CD14-positive monocyte (primary cell): ENCODE results near the gene NAPG. TPM values are rescaled to one million over a fixed set of nuclear protein-coding genes. Genes with fewer than 3 reads are reported as not detected.
"Not testable (repeated sequence)": the region's sequence is repeated elsewhere in the genome, so short reads cannot be mapped to it uniquely, and the experiment has no call there.

ENCODE experiments used
- DNase-seq, 3 donors: peaks; one replicate each; pipeline ENCODE4 v3.0.0-alpha.2; 2011 to 2022
- H2AFZ ChIP-seq: 2 replicates; pipeline ENCODE4 v1.6.0; 2012; ENCODE audit warnings: mild to moderate bottlenecking, low read depth, low read length, inconsistent platforms; ENCODE audit not compliant: insufficient read depth, poor library complexity, severe bottlenecking
- H3K27ac ChIP-seq, 2 donors: 1 replicate in 1 of 2; 2 replicates in 1 of 2; pipeline ENCODE4 v1.5.1; 2012 to 2013; ENCODE audit warnings: low read length in 2 of 2, control low read depth in 1 of 2, inconsistent platforms in 1 of 2, low read depth in 1 of 2, mild to moderate bottlenecking in 1 of 2
- H3K27me3 ChIP-seq, 2 donors: one replicate each; pipeline versions ENCODE4 v1.6.0 to v1.6.1; 2011 to 2013; ENCODE audit warnings: low read length in 2 of 2; ENCODE audit not compliant: control insufficient read depth in 2 of 2, insufficient read depth in 2 of 2
- H3K36me3 ChIP-seq, 2 donors: replicated peaks in 1 of 2; 1 replicate in 1 of 2; 2 replicates in 1 of 2; pipeline versions ENCODE4 v1.5.1 to v1.6.1; 2012 to 2013; ENCODE audit warnings: low read length in 2 of 2, control low read depth in 1 of 2, inconsistent platforms in 1 of 2, mild to moderate bottlenecking in 1 of 2; ENCODE audit not compliant: insufficient read depth in 2 of 2, control insufficient read depth in 1 of 2
- H3K4me1 ChIP-seq, 2 donors: 1 replicate in 1 of 2; 2 replicates in 1 of 2; pipeline versions ENCODE4 v1.5.1 to v1.6.1; 2012 to 2013; ENCODE audit warnings: low read length in 2 of 2, control low read depth in 1 of 2, inconsistent platforms in 1 of 2, mild to moderate bottlenecking in 1 of 2, moderate library complexity in 1 of 2; ENCODE audit not compliant: insufficient read depth in 2 of 2, control insufficient read depth in 1 of 2
- H3K4me2 ChIP-seq: replicated peaks from 2 replicates; pipeline ENCODE3; 2012; ENCODE audit warnings: low read length, moderate library complexity, mild to moderate bottlenecking; ENCODE audit not compliant: poor library complexity, severe bottlenecking; ENCODE audit errors: extremely low read depth
- H3K4me3 ChIP-seq, 3 experiments: fragments of 200-600 bp in 1 of 3; sonication (generic) in 1 of 3; replicated peaks in 1 of 3; 1 replicate in 2 of 3; 2 replicates in 1 of 3; pipeline ENCODE4 v1.5.1; 2011 to 2013; ENCODE audit warnings: low read length in 3 of 3, mild to moderate bottlenecking in 3 of 3, control low read depth in 2 of 3, low read depth in 2 of 3, inconsistent platforms in 1 of 3, moderate library complexity in 1 of 3
- H3K79me2 ChIP-seq: 2 replicates; pipeline ENCODE4 v1.6.0; 2012; ENCODE audit warnings: mild to moderate bottlenecking, control low read depth, inconsistent platforms, low read length, moderate library complexity; ENCODE audit not compliant: insufficient read depth
- H3K9ac ChIP-seq: 2 replicates; pipeline ENCODE4 v1.6.0; 2017; ENCODE audit warnings: low read length, mild to moderate bottlenecking; ENCODE audit not compliant: insufficient read depth, poor library complexity, severe bottlenecking
- H3K9me3 ChIP-seq, 2 donors: replicated peaks in 1 of 2; 1 replicate in 1 of 2; 2 replicates in 1 of 2; pipeline versions ENCODE4 v1.5.1 to v1.6.1; 2012 to 2013; ENCODE audit warnings: low read length in 2 of 2, control low read depth in 1 of 2; ENCODE audit not compliant: control insufficient read depth in 1 of 2, insufficient read depth in 1 of 2
- H4K20me1 ChIP-seq: 2 replicates; pipeline ENCODE4 v1.6.0; 2012; ENCODE audit warnings: mild to moderate bottlenecking, low read length, control low read depth, moderate library complexity; ENCODE audit not compliant: insufficient read depth
- H3K27ac Mint-ChIP-seq, 7 donors: one replicate each; pipeline ENCODE4 v1.8.0; 2020; ENCODE audit warnings: mild to moderate bottlenecking in 7 of 7, mixed read lengths in 7 of 7, moderate library complexity in 6 of 7, inconsistent platforms in 2 of 7
- H3K27me3 Mint-ChIP-seq, 3 donors: one replicate each; pipeline ENCODE4 v1.8.0; 2021 to 2022; ENCODE audit warnings: low read depth in 3 of 3, mild to moderate bottlenecking in 3 of 3, mixed read lengths in 3 of 3, moderate library complexity in 3 of 3, inconsistent platforms in 1 of 3
- H3K36me3 Mint-ChIP-seq, 2 donors: one replicate each; pipeline ENCODE4 v1.8.0; 2020; ENCODE audit warnings: mixed read lengths in 2 of 2, inconsistent platforms in 1 of 2, mild to moderate bottlenecking in 1 of 2
- H3K4me1 Mint-ChIP-seq: one replicate; pipeline ENCODE4 v1.8.0; 2020; ENCODE audit warnings: mild to moderate bottlenecking, mixed read lengths
- H3K4me3 Mint-ChIP-seq, 2 donors: one replicate each; pipeline ENCODE4 v1.8.0; 2020; ENCODE audit warnings: mild to moderate bottlenecking in 2 of 2, mixed read lengths in 2 of 2, moderate library complexity in 1 of 2
- H3K9me3 Mint-ChIP-seq, 7 donors: one replicate each; pipeline ENCODE4 v1.8.0; 2020 to 2022; ENCODE audit warnings: mixed read lengths in 7 of 7, mild to moderate bottlenecking in 6 of 7, moderate library complexity in 6 of 7, inconsistent platforms in 2 of 7
- CTCF ChIP-seq: fragments of 200-600 bp; IDR thresholded peaks from one replicate; pipeline ENCODE4 v1.8.0; 2022; ENCODE audit warnings: antibody characterized with exemption, mild to moderate bottlenecking
- WGBS: methylation state at CpG from one replicate; pipeline ENCODE4 v1.1.5; 2013; ENCODE audit warnings: missing lambda C conversion rate; ENCODE audit not compliant: insufficient coverage; 5-methylcytosine and 5-hydroxymethylcytosine counted together
- intact Hi-C, 2 donors: fragments of 100-400 bp; cut with micrococcal nuclease; formaldehyde crosslinking; loops; one replicate each; pipeline versions ENCODE4 v1.15.0 to v1.15.1; 2023
- polyA plus RNA-seq, 3 donors: library from polyadenylated mRNA; depleted of rRNA in 1 of 3; unstranded in 2 of 3; stranded (reverse) in 1 of 3; fragments of 300-500 nt in 2 of 3; fragments of >200 nt in 1 of 3; fragmentation: Illumina TruSeq in 2 of 3; gene quantifications; 1 replicate in 2 of 3; 2 replicates in 1 of 3; pipeline ENCODE4 v1.2.3, GENCODE V29; 2012 to 2021

Gene NAPG
- polyA plus RNA-seq, 3 donors, result 14.8 to 17.5 (median 15.9) TPM

- no peak for DNase-seq
- intact Hi-C loops, result loop anchor here in 1 of 2 donors (10.0 kb wide), 1 partner anchor 469 kb away; no protein-coding TSS in a partner anchor
- H3K27ac Mint-ChIP-seq, result peak overlapping the region in 1 of 7 donors; percentile 17
- H3K4me3 ChIP-seq, result no peak overlapping the region
- no peaks in the 10 kb centered on the region for H3K4me1 Mint-ChIP-seq
- peaks cover 0 to 9% (median 4%) of the 10 kb centered on the region in 3 donors for H3K27me3 Mint-ChIP-seq
- H3K27me3 ChIP-seq, result no peaks in the 10 kb centered on the region
- no peak overlapping the region for H3K27ac ChIP-seq
- H3K9ac ChIP-seq, result no peak overlapping the region
- no peak for TF ChIP-seq CTCF
- WGBS, result no CpG with 5 or more reads among the region's 5 CpGs
- H3K4me2 ChIP-seq, result no peak overlapping the region
- H3K4me1 ChIP-seq, result peaks cover 0 to under 1% of the 10 kb centered on the region in 2 donors
- H2AFZ ChIP-seq, result no peak overlapping the region
- H3K9me3 Mint-ChIP-seq, result peaks cover 0 to 3% (median 2%) of the 10 kb centered on the region in 7 donors
- no peak overlapping the region for H3K4me3 Mint-ChIP-seq
- peaks cover 0 to 2% of the 10 kb centered on the region in 2 donors for H3K9me3 ChIP-seq
- no peaks in the 10 kb centered on the region for H3K36me3 Mint-ChIP-seq
- H3K79me2 ChIP-seq, result no peaks in the 10 kb centered on the region
- no peaks in the 10 kb centered on the region for H3K36me3 ChIP-seq
- H4K20me1 ChIP-seq, result no peaks in the 10 kb centered on the region
Observed at GRCh38 chr18:10565835-10566234, 40.0 kb downstream of the NAPG start.

- intact Hi-C loops, result loop anchor here in 1 of 2 donors (10.0 kb wide), 1 partner anchor 468 kb away; no protein-coding TSS in a partner anchor
- Histone ChIP-seq H3K36me3 (no peaks in the 10 kb centered on the region), H4K20me1 (no peaks in the 10 kb centered on the region), H3K27me3 (no peaks in the 10 kb centered on the region), H3K9me3 (peaks cover 0 to 2% of the 10 kb centered on the region in 2 donors), H3K4me3 (no peak overlapping the region), H3K4me2 (no peak overlapping the region), H3K27ac (no peak overlapping the region), H3K79me2 (no peaks in the 10 kb centered on the region), H3K9ac (no peak overlapping the region), H2AFZ (no peak overlapping the region), H3K4me1 (no peaks in the 10 kb centered on the region)
- Mint-ChIP-seq H3K27ac (no peak overlapping the region), H3K9me3 (peaks cover 0 to 3% (median 2%) of the 10 kb centered on the region in 7 donors), H3K27me3 (peaks cover 0 to 11% (median 2%) of the 10 kb centered on the region in 3 donors), H3K4me3 (no peak overlapping the region), H3K36me3 (no peaks in the 10 kb centered on the region), H3K4me1 (no peaks in the 10 kb centered on the region)
- WGBS, result no CpG with 5 or more reads among the region's 3 CpGs
- DNase-seq, result no peak
- TF ChIP-seq CTCF, result no peak
Observed at GRCh38 chr18:10566390-10566789, 40.6 kb downstream of the NAPG start.

DNA sequence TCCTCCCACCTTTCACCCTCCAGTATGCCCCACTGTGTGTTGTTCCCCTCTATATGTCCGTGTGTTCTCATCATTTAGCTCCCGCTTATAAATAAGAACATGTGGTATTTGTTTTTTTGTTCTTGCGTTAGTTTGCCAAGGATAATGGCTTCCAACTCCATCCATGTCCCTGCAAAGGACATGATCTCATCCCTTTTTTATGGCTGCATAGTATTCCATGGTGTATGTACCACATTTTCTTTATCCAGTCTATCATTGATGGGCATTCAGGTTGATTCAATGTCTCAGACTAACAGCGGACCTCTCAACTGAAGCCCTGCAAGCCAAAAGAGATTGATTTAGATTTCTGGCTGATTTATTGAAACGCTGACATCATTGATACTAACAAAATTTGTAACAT is 44.1 kb downstream of the NAPG start:
- WGBS, result no CpG with 5 or more reads among the region's 5 CpGs
- not testable (repeated sequence) for DNase-seq, H3K27ac ChIP-seq, H3K4me1 Mint-ChIP-seq, H3K9ac ChIP-seq, H3K36me3 Mint-ChIP-seq, H4K20me1 ChIP-seq, H3K9me3 Mint-ChIP-seq, H3K79me2 ChIP-seq, H3K4me2 ChIP-seq, H3K27ac Mint-ChIP-seq, H3K9me3 ChIP-seq, H2AFZ ChIP-seq, H3K4me3 Mint-ChIP-seq, H3K27me3 Mint-ChIP-seq, H3K36me3 ChIP-seq, H3K27me3 ChIP-seq, H3K4me1 ChIP-seq, H3K4me3 ChIP-seq
- intact Hi-C loops, result loop anchor here in 1 of 2 donors (10.0 kb wide), 1 partner anchor 465 kb away; no protein-coding TSS in a partner anchor
